GM21786 (cell line): ENCODE data around the gene ACVR1B.

Source experiments
- ATAC-seq: cut with Tn5 transposase; IDR thresholded peaks from one replicate; pipeline ENCODE4 v1.9.1; 2021; ENCODE audit not compliant: unreplicated experiment

ACVR1B gene

DNA sequence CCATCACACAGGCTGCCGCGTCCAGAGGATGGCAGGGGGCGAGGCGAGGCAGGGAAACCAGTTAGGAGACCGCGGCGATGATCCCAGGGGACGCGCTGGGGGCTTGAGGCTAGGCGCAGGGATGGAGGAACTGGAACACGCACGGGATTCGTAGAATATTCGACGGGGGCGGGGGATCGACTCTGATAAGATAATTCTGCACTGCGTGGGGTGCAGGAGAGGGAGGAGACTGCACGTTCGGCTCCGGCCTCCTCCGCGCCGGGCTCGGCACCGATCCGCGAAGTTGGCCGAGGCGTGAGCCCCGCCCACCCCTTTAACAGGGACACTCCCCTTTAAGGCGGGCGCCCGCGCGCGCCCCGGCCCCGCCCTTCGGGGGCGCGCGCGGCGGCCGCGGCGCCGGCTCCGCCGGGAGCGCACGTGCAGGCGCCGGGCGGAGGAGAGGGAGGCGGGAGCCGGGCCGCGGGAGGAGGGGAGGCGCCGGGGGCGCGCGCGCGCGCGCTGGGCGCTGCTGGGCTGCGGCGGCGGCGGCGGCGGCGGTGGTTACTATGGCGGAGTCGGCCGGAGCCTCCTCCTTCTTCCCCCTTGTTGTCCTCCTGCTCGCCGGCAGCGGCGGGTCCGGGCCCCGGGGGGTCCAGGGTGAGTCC is at the start of gene ACVR1B:
ACVR1B (plus strand) TSS at position 501 of the 644 bp plus-strand sequence; CDS start at position 546, 45 bp downstream.
- ATAC-seq, result peak; percentile 65

DNA sequence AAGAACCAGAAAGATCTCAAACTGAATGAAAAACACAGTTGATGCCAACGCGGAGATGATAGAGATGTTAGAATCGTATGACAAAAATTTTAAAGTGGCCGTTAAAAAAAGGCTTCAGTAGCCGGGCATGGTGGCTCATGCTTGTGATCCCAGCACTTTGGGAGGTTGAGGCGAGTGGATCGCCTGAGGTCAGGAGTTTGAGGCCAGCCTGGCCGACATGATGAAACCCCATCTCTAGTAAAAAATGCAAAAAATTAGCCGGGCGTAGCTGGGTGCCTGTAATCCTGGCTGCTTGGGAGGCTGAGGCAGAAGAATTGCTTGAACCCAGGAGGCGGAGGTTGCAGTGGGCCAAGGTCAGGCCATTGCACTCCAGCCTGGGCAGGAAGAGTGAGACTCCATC is 49.6 kb upstream of the ACVR1B start:
- ATAC-seq, result no peak

- no peak for ATAC-seq
Observed at GRCh38 chr12:51904951-51905470, 46.5 kb upstream of the ACVR1B start.

- no peak for ATAC-seq
Observed at GRCh38 chr12:51905471-51906429, 45.7 kb upstream of the ACVR1B start.

GRCh38 chr12:51906430-51907082 is 44.9 kb upstream of the ACVR1B start:
- ATAC-seq, result no peak

GRCh38 chr12:51907083-51907855 is 44.2 kb upstream of the ACVR1B start, which contains the start of gene ACVRL1:
ACVRL1 (plus strand) TSS chr12:51907504; CDS start chr12:51912475, 4,971 bp downstream.
- no peak for ATAC-seq

DNA sequence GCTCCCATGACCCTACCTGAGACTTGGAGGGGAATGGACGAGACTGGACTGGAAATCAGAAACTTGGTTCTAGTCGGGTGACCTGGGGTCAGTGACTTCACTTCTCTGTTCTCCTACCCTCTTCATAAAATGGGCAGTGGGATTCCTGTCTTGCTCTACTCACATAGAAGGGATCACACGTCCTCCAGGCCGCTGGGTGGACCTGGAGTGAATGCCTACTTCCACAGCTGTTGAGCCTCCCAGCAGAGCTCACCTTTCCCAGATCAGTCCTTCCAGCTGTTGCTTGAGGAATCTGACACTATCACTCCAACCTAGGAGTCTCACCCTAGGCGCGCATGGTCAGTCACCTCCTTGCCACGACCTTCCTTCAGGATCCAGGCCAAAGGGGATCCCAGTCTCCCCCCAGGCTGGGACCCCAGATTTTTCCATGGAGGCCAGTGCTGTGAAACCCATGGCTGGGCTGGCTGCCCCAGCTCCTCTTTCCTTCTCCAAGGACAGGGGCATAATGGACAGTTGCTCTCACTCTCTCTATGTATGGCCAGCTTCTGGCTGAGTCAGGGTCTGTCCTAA is 43.6 kb upstream of the ACVR1B start:
- ATAC-seq, result no peak

DNA sequence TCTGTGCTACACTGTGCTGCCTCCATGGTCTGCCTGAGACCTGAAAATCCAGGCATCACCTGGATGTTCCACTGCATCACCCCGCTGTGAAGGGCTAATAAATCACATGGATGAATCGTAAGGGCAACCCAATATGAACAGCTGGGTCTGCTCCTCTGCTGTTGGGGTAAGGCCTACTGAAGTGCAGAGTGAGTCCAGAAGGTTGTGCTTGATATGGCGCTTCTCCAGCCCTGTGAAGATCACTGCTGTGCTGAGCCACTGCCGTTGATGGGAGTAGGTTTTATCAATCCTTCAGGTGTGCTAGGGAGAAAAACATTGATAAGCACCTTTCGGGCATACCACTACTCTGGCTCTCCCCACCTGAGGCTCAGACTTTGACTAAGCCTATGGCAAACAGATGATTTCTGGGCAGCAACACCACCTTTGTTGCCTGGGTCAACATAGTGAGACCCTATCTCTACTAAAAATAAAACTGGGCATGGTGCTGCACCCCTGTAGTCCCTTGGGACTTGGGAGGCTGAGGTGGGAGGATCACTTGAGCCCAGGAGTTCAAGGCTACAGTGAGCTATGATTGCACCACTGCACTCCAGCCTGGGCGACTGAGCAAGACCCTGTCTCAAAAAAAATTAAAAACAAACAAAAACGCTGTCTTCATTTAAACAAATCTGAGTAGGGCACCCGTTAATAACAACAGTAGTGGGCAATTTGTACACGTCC is 42.5 kb upstream of the ACVR1B start:
- ATAC-seq, result no peak

DNA sequence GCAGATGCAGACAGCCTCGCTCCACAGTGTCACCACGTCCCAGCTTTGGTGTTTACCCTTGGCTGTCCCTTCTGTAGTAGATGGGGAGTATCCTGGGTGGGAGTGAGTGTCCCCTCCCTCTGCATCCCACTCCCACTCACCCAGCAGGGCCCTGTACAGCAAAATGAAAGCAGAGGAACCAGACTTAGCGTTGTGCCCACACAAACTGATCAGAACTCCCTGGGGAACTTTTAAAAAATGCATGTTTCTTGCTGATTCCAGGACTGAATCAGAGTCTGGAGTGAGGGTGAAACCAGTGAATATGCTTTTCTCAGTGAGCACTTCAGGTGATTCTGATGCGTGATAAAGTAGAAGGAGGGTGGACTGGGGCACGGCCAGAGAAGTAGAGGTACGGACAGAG is 41.3 kb upstream of the ACVR1B start:
- no peak for ATAC-seq

DNA sequence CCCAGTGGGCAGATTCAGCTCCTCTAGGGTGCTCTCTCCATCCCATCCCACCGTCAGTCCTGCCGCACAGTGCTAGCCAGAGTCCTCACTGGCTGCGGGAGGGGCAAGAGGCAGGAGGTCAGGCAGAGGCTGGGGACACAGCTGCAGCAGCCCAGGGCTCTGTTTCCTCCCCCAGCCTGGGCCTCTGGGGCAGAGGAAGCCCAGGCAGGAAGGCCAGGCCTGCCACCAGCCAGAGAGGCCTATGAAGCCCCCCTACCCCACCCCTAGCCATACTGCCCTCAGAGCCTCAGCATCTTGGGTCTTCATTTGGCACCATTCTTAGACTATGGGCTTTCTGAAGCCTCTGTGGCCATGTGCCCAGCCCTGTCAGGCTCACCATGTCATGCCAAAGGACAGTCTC is 40.8 kb upstream of the ACVR1B start:
- ATAC-seq, result no peak

DNA sequence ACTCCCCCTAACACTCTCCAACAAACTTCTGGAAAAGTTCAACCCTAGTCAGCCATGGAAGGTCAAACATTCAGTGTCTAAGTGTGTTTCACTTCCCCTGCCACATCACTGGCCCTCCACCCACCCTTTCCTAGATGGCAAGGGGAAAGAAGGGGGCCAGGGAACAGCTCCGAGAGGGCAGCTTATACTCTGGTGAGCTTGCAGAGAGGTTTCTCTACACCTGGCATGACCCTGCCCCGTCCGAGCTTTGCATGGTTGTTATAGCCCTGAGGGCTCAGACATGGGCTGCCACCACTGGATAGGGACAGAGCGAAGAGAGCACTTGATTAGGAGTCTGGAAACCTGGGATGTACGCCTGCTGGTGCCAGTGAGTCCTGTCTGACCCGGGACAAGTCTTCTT is 40.2 kb upstream of the ACVR1B start:
- no peak for ATAC-seq

- ATAC-seq, result no peak
Observed at GRCh38 chr12:51911788-51912711, 39.4 kb upstream of the ACVR1B start.

DNA sequence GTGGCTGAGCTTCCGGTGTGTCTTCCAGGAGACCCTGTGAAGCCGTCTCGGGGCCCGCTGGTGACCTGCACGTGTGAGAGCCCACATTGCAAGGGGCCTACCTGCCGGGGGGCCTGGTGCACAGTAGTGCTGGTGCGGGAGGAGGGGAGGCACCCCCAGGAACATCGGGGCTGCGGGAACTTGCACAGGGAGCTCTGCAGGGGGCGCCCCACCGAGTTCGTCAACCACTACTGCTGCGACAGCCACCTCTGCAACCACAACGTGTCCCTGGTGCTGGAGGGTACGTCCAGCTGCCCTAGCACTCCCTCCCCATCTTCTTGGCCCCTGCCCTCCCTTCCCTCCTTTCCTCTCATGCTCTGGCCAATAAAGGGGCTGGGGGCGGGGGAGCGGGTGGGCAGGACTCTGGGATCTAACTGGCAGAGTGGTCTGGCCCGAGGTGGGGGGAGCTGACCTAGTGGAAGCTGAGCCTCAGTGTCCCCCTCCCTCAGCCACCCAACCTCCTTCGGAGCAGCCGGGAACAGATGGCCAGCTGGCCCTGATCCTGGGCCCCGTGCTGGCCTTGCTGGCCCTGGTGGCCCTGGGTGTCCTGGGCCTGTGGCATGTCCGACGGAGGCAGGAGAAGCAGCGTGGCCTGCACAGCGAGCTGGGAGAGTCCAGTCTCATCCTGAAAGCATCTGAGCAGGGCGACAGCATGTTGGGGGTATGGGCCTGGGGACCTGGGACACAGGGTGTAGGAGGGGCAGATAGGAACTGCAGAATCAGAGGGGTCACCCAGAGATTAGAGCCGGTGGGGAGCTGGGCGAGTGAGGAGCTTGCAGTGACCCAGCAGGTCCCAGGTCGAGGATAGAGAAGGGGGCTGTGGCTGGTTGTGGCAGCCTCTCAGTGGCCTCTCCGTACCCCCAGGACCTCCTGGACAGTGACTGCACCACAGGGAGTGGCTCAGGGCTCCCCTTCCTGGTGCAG is 38.1 kb upstream of the ACVR1B start:
- ATAC-seq, result no peak

GRCh38 chr12:51914034-51914923 is 37.2 kb upstream of the ACVR1B start:
- no peak for ATAC-seq

DNA sequence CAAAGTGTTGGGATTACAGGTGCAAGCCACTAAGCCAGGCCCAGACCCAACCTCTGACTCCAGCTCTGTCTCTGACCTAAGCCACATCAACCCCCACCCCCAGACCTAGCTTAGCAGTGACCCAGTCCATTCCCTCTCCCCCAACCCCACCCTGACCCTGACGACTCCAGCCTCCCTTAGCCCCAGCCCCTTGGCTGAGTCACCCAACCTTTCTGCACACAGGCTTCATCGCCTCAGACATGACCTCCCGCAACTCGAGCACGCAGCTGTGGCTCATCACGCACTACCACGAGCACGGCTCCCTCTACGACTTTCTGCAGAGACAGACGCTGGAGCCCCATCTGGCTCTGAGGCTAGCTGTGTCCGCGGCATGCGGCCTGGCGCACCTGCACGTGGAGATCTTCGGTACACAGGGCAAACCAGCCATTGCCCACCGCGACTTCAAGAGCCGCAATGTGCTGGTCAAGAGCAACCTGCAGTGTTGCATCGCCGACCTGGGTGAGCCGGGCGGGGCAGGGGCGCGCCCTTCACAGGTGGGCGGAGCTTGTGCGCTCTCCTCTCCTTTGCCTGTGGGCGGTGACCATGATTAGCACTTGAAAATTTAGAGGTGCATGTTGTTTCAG is 36.4 kb upstream of the ACVR1B start:
- no peak for ATAC-seq

DNA sequence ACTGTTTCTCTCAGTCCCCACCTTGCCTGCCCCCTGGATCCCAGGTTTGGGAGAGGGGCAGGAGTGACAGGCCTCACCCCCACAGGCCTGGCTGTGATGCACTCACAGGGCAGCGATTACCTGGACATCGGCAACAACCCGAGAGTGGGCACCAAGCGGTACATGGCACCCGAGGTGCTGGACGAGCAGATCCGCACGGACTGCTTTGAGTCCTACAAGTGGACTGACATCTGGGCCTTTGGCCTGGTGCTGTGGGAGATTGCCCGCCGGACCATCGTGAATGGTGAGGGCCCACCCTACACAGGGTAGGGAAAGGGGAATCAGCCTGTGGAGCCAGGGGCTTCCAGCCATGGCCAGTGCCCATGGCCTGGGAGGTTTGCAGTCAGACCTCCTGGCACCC is 35.5 kb upstream of the ACVR1B start:
- no peak for ATAC-seq
